Skeletal muscle satellite cell (primary cell): Measurements from ENCODE around the gene PRDM7.

ENCODE experiments used
- H3K27me3 ChIP-seq: 2 replicates; pipeline ENCODE4 v1.7.0; 2013; ENCODE audit warnings: low read length; ENCODE audit not compliant: control insufficient read depth, insufficient read depth
- H3K36me3 ChIP-seq: 2 replicates; pipeline ENCODE4 v1.7.0; 2013; ENCODE audit warnings: mild to moderate bottlenecking, control low read depth, low read length; ENCODE audit not compliant: insufficient read depth
- H3K4me1 ChIP-seq: 2 replicates; pipeline ENCODE4 v1.7.0; 2013; ENCODE audit warnings: low read length; ENCODE audit not compliant: control insufficient read depth, insufficient read depth
- H3K4me2 ChIP-seq: 2 replicates; pipeline ENCODE4 v1.7.0; 2013; ENCODE audit warnings: mild to moderate bottlenecking, low read length
- H3K4me3 ChIP-seq: 2 replicates; pipeline ENCODE4 v1.7.0; 2013; ENCODE audit warnings: low read length
- H3K9ac ChIP-seq: 2 replicates; pipeline ENCODE4 v1.7.0; 2013; ENCODE audit warnings: mild to moderate bottlenecking, low read depth, low read length, moderate library complexity
- H3K9me3 ChIP-seq: replicated peaks from 2 replicates; pipeline ENCODE4 v1.7.0; 2013; ENCODE audit warnings: mild to moderate bottlenecking, control low read depth, low read length

PRDM7 gene

DNA sequence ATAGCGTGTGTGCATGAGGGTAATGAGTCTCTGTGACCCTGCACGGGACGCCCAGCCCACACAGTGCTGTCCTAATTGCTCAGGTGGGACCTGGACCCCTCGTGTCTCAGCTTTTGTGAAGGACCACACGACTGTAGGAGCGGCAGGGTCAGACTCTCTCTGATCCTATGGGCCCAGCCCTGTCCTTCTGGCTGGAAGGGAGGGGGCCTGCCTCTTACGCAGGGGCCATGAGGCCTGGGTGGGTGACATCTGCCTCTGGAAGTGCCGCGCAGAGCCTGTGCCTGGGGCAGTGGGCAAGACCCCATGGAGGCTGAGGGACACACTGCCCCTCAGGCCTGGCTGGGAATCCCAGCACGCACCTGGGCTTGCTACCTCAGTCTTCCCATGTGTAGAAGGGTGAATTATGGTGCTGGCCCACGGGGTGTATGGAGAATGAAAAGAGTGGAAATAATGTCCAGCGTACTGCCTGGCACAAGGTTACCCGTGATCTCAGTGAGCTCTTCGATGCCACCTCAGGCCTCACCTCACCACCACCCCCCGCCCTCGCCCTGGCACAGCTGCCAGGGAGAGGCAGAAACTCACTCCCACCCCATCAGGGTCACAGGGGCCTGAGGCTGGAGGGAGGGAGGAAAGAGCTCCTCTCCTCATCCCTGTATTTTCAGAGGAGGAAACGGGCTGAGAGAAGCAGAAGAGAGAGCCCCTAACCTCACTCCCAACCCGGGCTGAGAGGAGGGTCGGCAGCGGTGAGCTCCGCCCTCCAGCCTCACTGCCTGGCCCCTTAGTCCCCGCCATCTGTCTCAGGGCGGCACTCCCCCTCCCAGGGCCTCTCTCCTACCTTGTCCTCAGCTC, 30.8 kb downstream of the PRDM7 start:
- H3K9me3 ChIP-seq = no peaks in the 10 kb centered on the region
- H3K36me3 ChIP-seq = peaks cover 14% of the 10 kb centered on the region
- peaks cover 15% of the 10 kb centered on the region for H3K4me1 ChIP-seq
- H3K4me2 ChIP-seq = peak overlapping the region; percentile 92
- H3K27me3 ChIP-seq = no peaks in the 10 kb centered on the region
- peak overlapping the region; percentile 63 for H3K4me3 ChIP-seq
- peak overlapping the region; percentile 65 for H3K9ac ChIP-seq

DNA sequence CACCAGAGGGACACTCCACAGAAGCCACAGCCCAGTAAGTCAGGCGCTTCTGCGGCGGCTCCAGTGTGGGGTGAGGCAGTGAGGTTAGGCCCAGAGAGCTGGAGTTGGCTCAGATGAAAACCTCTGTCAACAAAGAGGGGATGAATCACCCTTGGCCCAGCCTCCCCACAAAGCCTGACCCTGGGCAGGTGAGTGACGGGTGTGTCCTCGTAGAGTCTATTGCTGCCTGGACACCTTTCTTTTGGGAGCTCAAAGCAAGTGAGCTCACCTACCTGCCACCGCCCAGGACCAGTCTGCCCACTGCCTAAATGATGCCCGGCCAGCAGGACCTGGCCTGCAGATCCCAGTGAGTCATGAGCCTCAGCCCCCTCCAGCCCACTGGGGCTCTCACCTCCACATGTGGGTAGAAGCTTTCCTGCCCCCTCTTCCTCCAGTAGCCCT, 33.0 kb downstream of the PRDM7 start:
- Histone ChIP-seq H3K36me3 (peaks cover 18% of the 10 kb centered on the region), H3K9me3 (no peaks in the 10 kb centered on the region), H3K27me3 (no peaks in the 10 kb centered on the region), H3K4me2 (no peak overlapping the region), H3K4me3 (no peak overlapping the region), H3K9ac (no peak overlapping the region), H3K4me1 (peaks cover 15% of the 10 kb centered on the region)

DNA sequence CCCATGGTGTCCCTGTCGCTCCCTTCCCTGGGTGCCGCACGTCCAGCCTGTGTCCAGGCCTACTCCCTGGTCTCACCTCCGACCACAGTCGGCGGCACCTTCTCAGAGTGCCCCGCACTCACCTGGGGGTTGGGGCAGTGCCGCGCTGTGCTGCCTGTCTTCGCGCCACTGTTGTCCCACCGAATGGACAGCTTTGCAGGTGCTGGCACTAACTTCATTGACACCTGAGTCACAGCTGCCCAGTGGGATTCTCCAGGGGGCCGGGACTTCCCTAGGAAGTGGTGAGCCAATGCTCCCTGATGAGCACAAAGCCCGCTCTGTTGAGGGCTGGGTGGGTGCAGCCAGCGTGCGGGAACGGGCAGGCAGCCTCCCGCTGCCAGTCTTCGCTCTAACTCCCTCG, 33.6 kb downstream of the PRDM7 start:
- no peak overlapping the region for H3K9ac ChIP-seq
- no peak overlapping the region for H3K4me3 ChIP-seq
- H3K9me3 ChIP-seq = no peaks in the 10 kb centered on the region
- H3K36me3 ChIP-seq = peaks cover 21% of the 10 kb centered on the region
- no peaks in the 10 kb centered on the region for H3K27me3 ChIP-seq
- no peak overlapping the region for H3K4me2 ChIP-seq
- peaks cover 15% of the 10 kb centered on the region for H3K4me1 ChIP-seq

DNA sequence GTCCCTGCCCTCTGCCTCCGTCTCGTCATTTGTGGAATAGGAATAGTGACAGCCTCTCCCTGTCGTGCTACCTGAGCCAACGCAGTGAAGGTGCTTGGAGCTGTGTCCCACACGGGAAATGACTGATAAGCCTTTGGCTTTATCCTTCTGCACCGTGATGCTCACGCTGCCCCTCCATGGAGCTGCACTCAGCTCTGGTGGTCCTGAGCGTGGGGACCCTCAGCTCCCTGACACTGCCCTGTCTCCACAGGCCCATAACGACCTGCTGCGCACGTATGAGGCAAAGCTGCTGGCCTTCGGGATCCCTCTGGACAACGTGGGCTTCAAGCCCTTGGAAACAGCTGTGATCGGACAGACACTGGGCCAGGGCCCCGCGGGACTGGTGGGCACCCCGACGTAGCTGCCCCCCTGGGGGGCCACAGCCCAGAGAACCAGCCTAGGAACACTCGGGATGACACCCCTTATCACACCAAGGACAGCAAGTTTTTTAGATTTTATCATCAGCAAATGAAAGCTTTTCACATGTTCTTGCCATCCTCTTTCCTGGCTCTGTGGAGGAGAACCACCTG, 34.1 kb downstream of the PRDM7 start:
- Histone ChIP-seq H3K27me3 (no peaks in the 10 kb centered on the region), H3K4me2 (no peak overlapping the region), H3K4me1 (peaks cover 15% of the 10 kb centered on the region), H3K36me3 (peaks cover 25% of the 10 kb centered on the region), H3K9me3 (no peaks in the 10 kb centered on the region), H3K9ac (no peak overlapping the region), H3K4me3 (no peak overlapping the region)

DNA sequence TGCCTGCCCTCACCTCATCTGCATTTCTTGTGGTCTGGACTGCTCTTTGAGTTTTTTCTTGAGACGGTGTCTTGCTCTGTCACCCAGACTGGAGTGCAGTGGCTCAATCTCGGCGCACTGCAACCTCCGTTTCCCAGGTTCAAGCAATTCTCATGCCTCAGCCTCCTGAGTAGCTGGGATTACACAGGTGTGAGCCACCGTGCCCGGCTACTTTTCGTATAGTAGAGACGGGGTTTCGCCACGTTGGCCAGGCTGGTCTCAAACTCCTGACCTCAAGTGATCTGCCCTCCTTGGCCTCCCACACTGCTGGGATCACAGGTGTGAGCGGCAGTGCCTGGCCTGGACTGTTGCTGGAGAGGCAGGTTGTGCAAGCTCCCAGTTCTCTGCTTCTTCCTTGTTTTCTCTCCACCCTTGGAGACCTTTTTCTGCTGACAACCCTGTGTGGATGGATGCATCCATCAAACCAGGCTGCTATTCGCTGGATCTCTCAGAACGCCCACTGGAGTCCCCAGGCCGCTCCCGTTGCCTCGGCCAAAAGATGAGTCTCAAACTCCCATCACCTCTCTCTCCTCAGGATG, 35.1 kb downstream of the PRDM7 start:
- no peaks in the 10 kb centered on the region for H3K27me3 ChIP-seq
- no peak overlapping the region for H3K4me2 ChIP-seq
- peaks cover 34% of the 10 kb centered on the region for H3K36me3 ChIP-seq
- peaks cover 10% of the 10 kb centered on the region for H3K4me1 ChIP-seq
- H3K9me3 ChIP-seq = no peaks in the 10 kb centered on the region
- H3K4me3 ChIP-seq = no peak overlapping the region
- no peak overlapping the region for H3K9ac ChIP-seq

DNA sequence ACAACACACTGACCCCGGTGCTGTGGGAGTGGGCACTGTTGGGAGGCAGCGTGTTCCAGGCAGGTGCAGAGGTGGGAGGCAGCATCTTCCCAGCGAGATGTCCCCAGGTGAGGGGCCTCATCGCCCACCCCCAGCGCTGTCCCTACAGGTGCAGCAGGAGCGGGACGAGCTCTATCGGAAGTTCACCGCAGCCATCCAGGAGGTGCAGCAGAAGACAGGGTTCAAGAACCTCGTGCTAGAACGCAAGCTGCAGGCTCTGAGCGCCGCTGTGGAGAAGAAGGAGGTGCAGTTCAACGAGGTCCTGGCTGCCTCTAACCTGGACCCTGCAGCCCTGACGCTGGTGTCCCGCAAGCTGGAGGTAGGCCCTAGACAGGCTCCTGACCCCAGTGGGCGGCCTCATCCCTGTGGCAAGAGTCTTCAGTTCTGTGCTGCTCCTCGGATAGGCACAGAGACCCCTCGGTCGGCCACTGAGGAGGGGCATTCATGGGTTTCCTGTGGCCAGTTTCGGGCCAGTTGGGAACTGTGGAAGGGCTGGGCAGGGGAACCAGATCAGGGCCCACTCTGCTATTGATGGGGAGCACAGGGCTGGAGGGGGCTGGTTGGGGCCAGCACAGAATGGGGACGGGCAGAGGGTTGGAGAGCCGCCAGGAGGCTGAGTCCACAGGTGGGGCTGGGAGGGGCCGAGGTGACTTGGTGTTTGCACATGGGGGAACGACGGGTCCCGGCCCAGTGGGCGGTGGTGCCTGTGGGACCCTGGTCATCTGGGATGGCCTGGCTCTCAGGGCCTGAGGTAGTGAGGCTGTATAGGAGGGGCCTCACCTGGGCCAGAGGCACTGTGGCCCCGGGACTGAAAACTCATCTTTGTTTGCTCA, 36.7 kb downstream of the PRDM7 start:
- Histone ChIP-seq H3K9ac (no peak overlapping the region), H3K4me3 (no peak overlapping the region)

DNA sequence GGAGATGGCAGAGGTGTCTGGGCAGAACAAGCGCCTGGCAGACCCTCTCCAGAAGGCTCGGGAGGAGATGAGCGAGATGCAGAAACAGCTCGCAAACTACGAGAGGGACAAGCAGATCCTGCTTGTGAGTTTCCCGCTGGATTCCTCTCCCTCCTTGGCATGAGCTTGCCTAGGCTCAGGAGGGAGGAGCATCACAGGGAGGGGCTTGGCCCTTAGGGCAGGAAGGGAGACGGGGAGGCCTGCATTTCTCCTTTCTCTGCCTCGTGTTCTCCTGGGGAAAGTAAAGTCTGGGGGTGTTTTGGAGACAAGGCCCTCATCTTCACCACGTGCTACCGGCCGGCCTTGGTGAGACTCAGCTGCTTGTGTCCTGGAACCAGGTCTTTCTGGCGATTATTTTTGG, 39.9 kb downstream of the PRDM7 start:
- Histone ChIP-seq H3K9me3 (no peaks in the 10 kb centered on the region), H3K36me3 (peaks cover 43% of the 10 kb centered on the region), H3K27me3 (no peaks in the 10 kb centered on the region), H3K4me2 (no peak overlapping the region), H3K9ac (no peak overlapping the region), H3K4me3 (no peak overlapping the region), H3K4me1 (no peaks in the 10 kb centered on the region)

More for the DNA sequence above, 36.7 kb downstream of the PRDM7 start:
- H3K4me1 ChIP-seq = no peaks in the 10 kb centered on the region
- H3K9me3 ChIP-seq = no peaks in the 10 kb centered on the region
- H3K27me3 ChIP-seq = no peaks in the 10 kb centered on the region
- no peak overlapping the region for H3K4me2 ChIP-seq
- peaks cover 50% of the 10 kb centered on the region for H3K36me3 ChIP-seq

DNA sequence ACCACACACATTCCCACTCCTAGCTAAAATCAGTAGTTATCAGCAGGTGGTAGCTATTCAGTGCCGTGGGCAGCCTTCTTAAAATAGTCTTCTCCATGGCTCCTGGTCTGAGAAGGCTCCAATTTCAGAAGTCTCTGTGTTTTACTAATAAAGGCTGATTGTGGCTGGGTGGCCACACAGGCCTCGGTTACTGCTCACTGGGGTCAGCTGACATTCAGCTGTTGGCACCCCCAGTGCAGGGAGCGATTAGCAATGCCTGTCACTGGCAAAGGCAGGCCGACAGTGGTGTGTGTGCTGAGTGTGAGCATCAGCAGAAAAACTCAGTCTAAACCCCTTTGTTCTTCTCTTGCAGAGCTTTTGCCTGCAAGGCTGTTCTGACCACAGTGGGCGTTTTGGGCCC, 41.2 kb downstream of the PRDM7 start:
- H3K9me3 ChIP-seq = no peaks in the 10 kb centered on the region
- peaks cover 48% of the 10 kb centered on the region for H3K36me3 ChIP-seq
- no peaks in the 10 kb centered on the region for H3K27me3 ChIP-seq
- H3K4me2 ChIP-seq = no peak overlapping the region
- H3K4me1 ChIP-seq = no peaks in the 10 kb centered on the region
- no peak overlapping the region for H3K9ac ChIP-seq
- no peak overlapping the region for H3K4me3 ChIP-seq

DNA sequence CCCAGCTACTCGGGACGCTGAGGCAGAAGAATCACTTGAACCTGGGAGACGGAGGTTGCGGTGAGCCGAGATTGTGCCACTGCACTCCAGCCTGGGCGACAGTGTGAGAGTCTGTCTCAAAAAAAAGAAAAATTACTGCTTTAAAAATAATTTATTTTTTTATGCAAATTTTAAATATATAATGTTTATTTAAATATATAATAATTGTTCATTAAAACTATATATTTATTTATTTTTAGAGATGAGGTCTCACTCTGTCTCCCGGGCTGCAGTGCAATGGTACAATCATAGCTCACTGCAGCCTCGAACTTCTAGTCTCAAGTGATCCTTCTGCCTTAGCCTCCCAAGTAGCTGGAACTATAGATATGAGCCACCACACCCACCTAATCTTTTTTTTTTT, 42.6 kb downstream of the PRDM7 start:
- peaks cover 46% of the 10 kb centered on the region for H3K36me3 ChIP-seq
- H3K4me1 ChIP-seq = no peaks in the 10 kb centered on the region
- H3K4me2 ChIP-seq = no peak overlapping the region
- H3K9ac ChIP-seq = no peak overlapping the region
- no peak overlapping the region for H3K4me3 ChIP-seq
- H3K27me3 ChIP-seq = no peaks in the 10 kb centered on the region
- H3K9me3 ChIP-seq = no peaks in the 10 kb centered on the region

DNA sequence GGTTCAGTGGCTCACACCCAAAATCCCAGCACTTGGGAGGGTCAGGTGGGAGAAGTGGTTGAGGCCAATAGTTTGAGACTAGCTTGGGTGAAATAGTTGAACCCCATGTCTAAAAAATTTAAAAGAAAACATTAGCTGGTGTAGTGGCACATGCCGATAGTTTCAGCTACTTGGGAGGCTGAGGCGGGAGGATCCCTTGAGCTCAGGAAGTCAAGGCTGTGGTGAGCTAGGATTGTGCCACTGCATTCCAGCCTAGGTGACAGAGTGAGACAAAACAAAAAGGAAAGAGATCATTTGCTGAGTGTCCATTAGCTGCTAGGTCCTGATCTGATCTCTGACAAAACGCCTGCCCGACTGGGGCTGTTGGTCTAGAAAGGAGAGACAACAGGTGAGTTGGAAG, 43.7 kb downstream of the PRDM7 start:
- Histone ChIP-seq H3K27me3 (no peaks in the 10 kb centered on the region), H3K9ac (no peak overlapping the region), H3K9me3 (no peaks in the 10 kb centered on the region), H3K36me3 (peaks cover 41% of the 10 kb centered on the region), H3K4me1 (no peaks in the 10 kb centered on the region), H3K4me2 (no peak overlapping the region), H3K4me3 (no peak overlapping the region)

DNA sequence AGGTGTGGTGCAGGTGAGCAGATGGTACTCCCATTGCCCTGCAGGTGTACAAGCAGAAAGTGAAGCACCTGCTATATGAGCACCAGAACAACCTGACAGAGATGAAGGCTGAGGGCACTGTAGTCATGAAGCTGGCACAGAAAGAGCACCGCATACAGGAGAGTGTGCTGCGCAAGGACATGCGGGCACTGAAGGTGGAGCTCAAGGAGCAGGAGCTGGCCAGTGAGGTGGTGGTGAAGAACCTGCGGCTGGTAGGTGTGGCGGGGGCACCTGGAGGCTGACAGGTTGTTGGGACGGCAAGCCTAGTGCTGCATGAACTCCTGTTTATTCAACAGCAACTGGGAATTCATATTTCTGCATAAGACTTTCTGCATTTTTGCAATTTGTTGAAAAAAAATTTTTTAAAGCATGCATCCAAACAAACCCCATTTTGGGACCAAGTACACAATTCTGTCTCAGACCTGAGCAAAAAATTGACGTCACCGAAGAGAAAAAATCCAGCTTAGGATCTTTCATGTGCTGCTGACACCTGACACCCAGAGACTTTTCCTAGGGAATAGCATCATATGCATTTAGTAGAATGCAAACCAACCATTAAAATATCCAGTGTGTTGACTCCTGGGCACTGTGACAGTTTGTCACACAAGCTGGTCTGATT, 44.3 kb downstream of the PRDM7 start:
- H3K4me1 ChIP-seq = no peaks in the 10 kb centered on the region
- no peak overlapping the region for H3K4me3 ChIP-seq

More for the DNA sequence above, 44.3 kb downstream of the PRDM7 start:
- peaks cover 37% of the 10 kb centered on the region for H3K36me3 ChIP-seq
- no peaks in the 10 kb centered on the region for H3K9me3 ChIP-seq
- H3K9ac ChIP-seq = no peak overlapping the region
- no peaks in the 10 kb centered on the region for H3K27me3 ChIP-seq
- H3K4me2 ChIP-seq = no peak overlapping the region
